ENCODE measurements around the gene FBLL1. TPM values are rescaled to one million over a fixed set of nuclear protein-coding genes. Genes with fewer than 3 reads are reported as not detected.

The FBLL1 gene
- total RNA-seq, 1 donor from 2014 or later = 0.15 TPM

Other genes starting within 250 kb of the FBLL1 start
- 11.2 TPM for gene WWC1, start 237.7 kb upstream of the FBLL1 start, total RNA-seq
- 26.6 TPM for gene RARS1, start 42.8 kb upstream of the FBLL1 start, total RNA-seq
- gene PANK3, start 50.1 kb downstream of the FBLL1 start, total RNA-seq = 41.3 TPM